Measurements from ENCODE around the gene GNAS-AS1.
"Not testable (repeated sequence)": the region's sequence is repeated elsewhere in the genome, so short reads cannot be mapped to it uniquely, and the experiment has no call there.

The GNAS-AS1 gene

GRCh38 chr20:58841539-58842264 is 9.0 kb downstream of the GNAS-AS1 start:
- DNase-seq (ENCODE audit: insufficient read length, low spot score) (no peak), FAIRE-seq (no peak)
- TF ChIP-seq POLR2A (IDR thresholded peaks at IDR 0.05; ENCODE audit: low read depth, low read length), result no peak

- no peak for TF ChIP-seq POLR2A (IDR thresholded peaks at IDR 0.05; ENCODE audit: low read depth, low read length)
- DNase-seq (ENCODE audit: insufficient read length, low spot score) (no peak), FAIRE-seq (no peak)
Measured at GRCh38 chr20:58840816-58841538, 9.7 kb downstream of the GNAS-AS1 start.

- DNase-seq (ENCODE audit: insufficient read length, low spot score) (no peak), FAIRE-seq (no peak)
Measured at GRCh38 chr20:58839991-58840747, 10.5 kb downstream of the GNAS-AS1 start.

GRCh38 chr20:58839474-58839874 is 11.2 kb downstream of the GNAS-AS1 start:
- no peak for TF ChIP-seq POLR2A (IDR thresholded peaks at IDR 0.05; ENCODE audit: low read depth, low read length)
- peak; percentile 59 for DNase-seq (ENCODE audit: insufficient read length, low spot score)
- FAIRE-seq, result no peak

More at GRCh38 chr20:58839991-58840747, 10.5 kb downstream of the GNAS-AS1 start:
- no peak for TF ChIP-seq POLR2A (IDR thresholded peaks at IDR 0.05; ENCODE audit: low read depth, low read length)

GRCh38 chr20:58838174-58838573 is 12.5 kb downstream of the GNAS-AS1 start:
- DNase-seq (ENCODE audit: insufficient read length, low spot score), result no peak
- no peak for FAIRE-seq
- TF ChIP-seq POLR2A (IDR thresholded peaks at IDR 0.05; ENCODE audit: low read depth, low read length), result no peak

- no peak for FAIRE-seq
- no peak for DNase-seq (ENCODE audit: insufficient read length, low spot score)
- no peak for TF ChIP-seq POLR2A (IDR thresholded peaks at IDR 0.05; ENCODE audit: low read depth, low read length)
Measured at GRCh38 chr20:58837717-58838116, 13.0 kb downstream of the GNAS-AS1 start.

GRCh38 chr20:58836616-58837204 is 14.0 kb downstream of the GNAS-AS1 start:
- DNase-seq (ENCODE audit: insufficient read length, low spot score) (no peak), FAIRE-seq (no peak)
- no peak for TF ChIP-seq POLR2A (IDR thresholded peaks at IDR 0.05; ENCODE audit: low read depth, low read length)

- no peak for TF ChIP-seq POLR2A (IDR thresholded peaks at IDR 0.05; ENCODE audit: low read depth, low read length)
- no peak for DNase-seq (ENCODE audit: insufficient read length, low spot score)
- no peak for FAIRE-seq
Measured at GRCh38 chr20:58835231-58835630, 15.5 kb downstream of the GNAS-AS1 start.

- TF ChIP-seq POLR2A (IDR thresholded peaks at IDR 0.05; ENCODE audit: low read depth, low read length), result no peak
- DNase-seq (ENCODE audit: insufficient read length, low spot score), result no peak
- FAIRE-seq, result no peak
Measured at GRCh38 chr20:58833921-58834320, 16.8 kb downstream of the GNAS-AS1 start.

- TF ChIP-seq POLR2A (IDR thresholded peaks at IDR 0.05; ENCODE audit: low read depth, low read length), result no peak
- DNase-seq (ENCODE audit: insufficient read length, low spot score) (no peak), FAIRE-seq (no peak)
Measured at GRCh38 chr20:58832457-58832856, 18.2 kb downstream of the GNAS-AS1 start.

GRCh38 chr20:58829531-58829941 is 21.2 kb downstream of the GNAS-AS1 start:
- no peak for TF ChIP-seq POLR2A (IDR thresholded peaks at IDR 0.05; ENCODE audit: low read depth, low read length)
- no peak for DNase-seq (ENCODE audit: insufficient read length, low spot score)
- FAIRE-seq, result no peak

GRCh38 chr20:58828804-58829203 is 21.9 kb downstream of the GNAS-AS1 start:
- not testable (repeated sequence) for DNase-seq (ENCODE audit: insufficient read length, low spot score); FAIRE-seq

- no peak for TF ChIP-seq POLR2A (IDR thresholded peaks at IDR 0.05; ENCODE audit: low read depth, low read length)
- DNase-seq (ENCODE audit: insufficient read length, low spot score) (no peak), FAIRE-seq (no peak)
Measured at GRCh38 chr20:58828136-58828535, 22.6 kb downstream of the GNAS-AS1 start.

GRCh38 chr20:58826271-58826670 is 24.4 kb downstream of the GNAS-AS1 start:
- DNase-seq (ENCODE audit: insufficient read length, low spot score) (no peak), FAIRE-seq (no peak)
- TF ChIP-seq POLR2A (IDR thresholded peaks at IDR 0.05; ENCODE audit: low read depth, low read length), result no peak
